ENCODE data around the gene OPA1. TPM values are rescaled to one million over a fixed set of nuclear protein-coding genes. Genes with fewer than 3 reads are reported as not detected.
A peak's percentile ranks its signal among the peaks of the same experiment; 100 is the strongest.

Gene OPA1
- total and polyA plus RNA-seq, 2 donors from 2014 or later, result 18.1 to 56.3 TPM

- no peak for FAIRE-seq
- no peak for TF ChIP-seq CTCF (IDR thresholded peaks at IDR 0.05; ENCODE audit: borderline replicate concordance, extremely low read depth, insufficient read depth)
- H3K27ac ChIP-seq (ENCODE audit: low read depth in 2 of 2, low read length in 2 of 2), result no peak overlapping the region
- no peak for DNase-seq
- intact Hi-C loops (cut with DNase I), result no loop called here
- no peak overlapping the region for H3K4me3 ChIP-seq (ENCODE audit: low read length in 3 of 3)
- H3K36me3 ChIP-seq (ENCODE audit: control insufficient read depth in 2 of 3, insufficient read depth in 3 of 3, low read length in 3 of 3), result peaks cover 0 to 18% (median 0%) of the 10 kb centered on the region in 3 donors
- H3K9me3 ChIP-seq (ENCODE audit: control insufficient read depth in 2 of 3, insufficient read depth in 1 of 3, low read length in 3 of 3), result no peaks in the 10 kb centered on the region
- H3K9ac ChIP-seq (ENCODE audit: low read length in 3 of 3), result no peak overlapping the region
- H3K4me1 ChIP-seq (ENCODE audit: control insufficient read depth in 2 of 3, insufficient read depth in 2 of 3, low read depth in 1 of 3, low read length in 3 of 3), result no peaks in the 10 kb centered on the region
- H3K27me3 ChIP-seq (ENCODE audit: control insufficient read depth, insufficient read depth, low read length), result no peaks in the 10 kb centered on the region
Measured at GRCh38 chr3:193693774-193694173, 100.8 kb downstream of the OPA1 start.

DNA sequence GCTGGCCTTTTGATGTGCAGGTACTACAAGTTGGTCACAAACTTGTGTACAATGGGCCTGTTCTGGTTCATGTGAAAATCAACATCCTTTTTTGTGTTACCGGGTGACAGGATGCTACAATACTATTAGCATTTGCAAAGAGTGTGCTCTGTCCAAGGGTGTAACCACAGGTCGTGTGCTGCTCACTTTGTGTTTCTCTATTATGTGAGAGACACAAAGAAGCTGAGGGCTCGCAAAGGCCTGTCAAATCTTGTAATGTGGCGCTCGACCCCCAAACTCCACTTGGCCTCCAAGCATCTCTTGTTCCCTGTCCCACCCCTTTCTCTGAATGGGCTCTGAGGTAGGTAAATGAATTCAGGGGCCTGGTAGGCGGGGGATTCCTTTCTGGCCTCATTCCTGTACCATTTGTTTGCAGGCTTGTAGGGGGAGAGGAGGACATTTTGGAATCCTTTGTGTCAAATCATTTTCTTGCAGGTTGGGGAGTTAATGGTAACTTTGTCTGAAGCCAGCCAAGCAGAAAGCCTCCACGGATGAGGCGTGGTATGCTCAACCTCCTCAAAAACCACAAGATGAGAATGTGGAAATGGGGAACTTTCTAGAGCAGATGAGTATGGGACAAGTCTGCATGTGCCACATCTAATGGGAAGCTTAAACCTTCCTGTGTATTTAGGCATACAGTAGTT, 109.1 kb downstream of the OPA1 start:
- H3K36me3 ChIP-seq (ENCODE audit: control insufficient read depth in 2 of 3, insufficient read depth in 3 of 3, low read length in 3 of 3), result peaks cover 0 to 8% (median 0%) of the 10 kb centered on the region in 3 donors
- FAIRE-seq (no peak), DNase-seq (peak in 1 of 5 donors; percentile 6)
- intact Hi-C loops (cut with DNase I), result no loop called here
- no peaks in the 10 kb centered on the region for H3K27me3 ChIP-seq (ENCODE audit: control insufficient read depth, insufficient read depth, low read length)
- H3K4me3 ChIP-seq (ENCODE audit: low read length in 3 of 3), result no peak overlapping the region
- no peak overlapping the region for H3K9ac ChIP-seq (ENCODE audit: low read length in 3 of 3)
- H3K9me3 ChIP-seq (ENCODE audit: control insufficient read depth in 2 of 3, insufficient read depth in 1 of 3, low read length in 3 of 3), result no peaks in the 10 kb centered on the region
- H3K4me1 ChIP-seq (ENCODE audit: control insufficient read depth in 2 of 3, insufficient read depth in 2 of 3, low read depth in 1 of 3, low read length in 3 of 3), result no peaks in the 10 kb centered on the region
- TF ChIP-seq CTCF (IDR thresholded peaks at IDR 0.05; ENCODE audit: borderline replicate concordance, extremely low read depth, insufficient read depth), result no peak
- H3K27ac ChIP-seq (ENCODE audit: low read depth in 2 of 2, low read length in 2 of 2), result no peak overlapping the region

GRCh38 chr3:193702967-193703366, 110.0 kb downstream of the OPA1 start:
- no peak overlapping the region for H3K9ac ChIP-seq (ENCODE audit: low read length in 3 of 3)
- H3K9me3 ChIP-seq (ENCODE audit: control insufficient read depth in 2 of 3, insufficient read depth in 1 of 3, low read length in 3 of 3), result no peaks in the 10 kb centered on the region
- TF ChIP-seq CTCF (IDR thresholded peaks at IDR 0.05; ENCODE audit: borderline replicate concordance, extremely low read depth, insufficient read depth), result no peak
- H3K27ac ChIP-seq (ENCODE audit: low read depth in 2 of 2, low read length in 2 of 2), result no peak overlapping the region
- intact Hi-C loops (cut with DNase I), result no loop called here
- no peaks in the 10 kb centered on the region for H3K4me1 ChIP-seq (ENCODE audit: control insufficient read depth in 2 of 3, insufficient read depth in 2 of 3, low read depth in 1 of 3, low read length in 3 of 3)
- DNase-seq (no peak), FAIRE-seq (no peak)
- H3K4me3 ChIP-seq (ENCODE audit: low read length in 3 of 3), result no peak overlapping the region
- peaks cover 0 to 4% (median 0%) of the 10 kb centered on the region in 3 donors for H3K36me3 ChIP-seq (ENCODE audit: control insufficient read depth in 2 of 3, insufficient read depth in 3 of 3, low read length in 3 of 3)
- H3K27me3 ChIP-seq (ENCODE audit: control insufficient read depth, insufficient read depth, low read length), result no peaks in the 10 kb centered on the region
